ENCODE results near the gene CHAC1. TPM values are rescaled to one million over a fixed set of nuclear protein-coding genes. Genes with fewer than 3 reads are reported as not detected.

CHAC1 gene
- total RNA-seq, 4 donors from 2014 or later, result 0.60 to 6.7 (median 2.5) TPM

- WGBS, 2 donors (ENCODE audit: low coverage in 1 of 2), result 76 to 82% methylated on average over 4 of the region's 4 CpGs
- Histone ChIP-seq H3K27me3 (no peaks in the 10 kb centered on the region), H3K4me1 (no peaks in the 10 kb centered on the region), H3K9me3 (no peaks in the 10 kb centered on the region), H3K36me3 (peaks cover 0 to 19% (median 9%) of the 10 kb centered on the region in 4 donors), H3K4me3 (no peak overlapping the region), H3K27ac (no peak overlapping the region)
- TF ChIP-seq POLR2AphosphoS5 (IDR thresholded peaks at IDR 0.05) (no peak), EP300 (IDR thresholded peaks at IDR 0.05; ENCODE audit: low read depth) (no peak), CTCF (IDR thresholded peaks at IDR 0.05) (no peak), POLR2A (IDR thresholded peaks at IDR 0.05) (no peak)
- no peak for DNase-seq
- in situ Hi-C loops (cut with MboI; ENCODE audit: low pct_ligation_motif_present in 1 of 4, low pct_unique_long_range_greater_than_20kb in 1 of 4, low sequenced_read_pairs in 3 of 4) (no loop called here), intact Hi-C loops (cut with DNase I; ENCODE audit: low total_unique reads) (no loop called here)
Measured at GRCh38 chr15:40974879-40975278, 21.6 kb downstream of the CHAC1 start.

GRCh38 chr15:40976819-40977218 is 23.5 kb downstream of the CHAC1 start:
- no peak overlapping the region for H3K4me3 ChIP-seq
- H3K36me3 ChIP-seq, result peaks cover 0 to 38% (median 18%) of the 10 kb centered on the region in 4 donors
- in situ Hi-C loops (cut with MboI; ENCODE audit: low pct_ligation_motif_present in 1 of 4, low pct_unique_long_range_greater_than_20kb in 1 of 4, low sequenced_read_pairs in 3 of 4) (no loop called here), intact Hi-C loops (cut with DNase I; ENCODE audit: low total_unique reads) (no loop called here)
- H3K9me3 ChIP-seq, result no peaks in the 10 kb centered on the region
- WGBS, 2 donors (ENCODE audit: low coverage in 1 of 2), result 0 to 84% methylated on average over 1 to 7 of the region's 7 CpGs
- no peaks in the 10 kb centered on the region for H3K4me1 ChIP-seq
- no peak overlapping the region for H3K27ac ChIP-seq
- TF ChIP-seq EP300 (IDR thresholded peaks at IDR 0.05; ENCODE audit: low read depth), result no peak
- TF ChIP-seq CTCF (IDR thresholded peaks at IDR 0.05), result no peak
- no peak for TF ChIP-seq POLR2AphosphoS5 (IDR thresholded peaks at IDR 0.05)
- TF ChIP-seq POLR2A (IDR thresholded peaks at IDR 0.05), result no peak
- DNase-seq, result no peak
- H3K27me3 ChIP-seq, result no peaks in the 10 kb centered on the region

GRCh38 chr15:40978141-40978540 is 24.9 kb downstream of the CHAC1 start:
- intact Hi-C loops (cut with DNase I; ENCODE audit: low total_unique reads), result no loop called here
- H3K27ac ChIP-seq, result no peak overlapping the region
- in situ Hi-C loops (cut with MboI; ENCODE audit: low pct_ligation_motif_present in 1 of 4, low pct_unique_long_range_greater_than_20kb in 1 of 4, low sequenced_read_pairs in 3 of 4), result no loop called here
- H3K4me1 ChIP-seq, result no peaks in the 10 kb centered on the region
- no peak for DNase-seq
- no peaks in the 10 kb centered on the region for H3K27me3 ChIP-seq
- WGBS, 2 donors (ENCODE audit: low coverage in 1 of 2), result 85% methylated on average over 2 of the region's 2 CpGs; no CpG with 5 or more reads in 1 of the 2 donors
- H3K4me3 ChIP-seq, result no peak overlapping the region
- no peaks in the 10 kb centered on the region for H3K9me3 ChIP-seq
- TF ChIP-seq CTCF (IDR thresholded peaks at IDR 0.05) (no peak), POLR2A (IDR thresholded peaks at IDR 0.05) (no peak), POLR2AphosphoS5 (IDR thresholded peaks at IDR 0.05) (no peak), EP300 (IDR thresholded peaks at IDR 0.05; ENCODE audit: low read depth) (no peak)
- peaks cover 0 to 51% (median 25%) of the 10 kb centered on the region in 4 donors for H3K36me3 ChIP-seq

- no peaks in the 10 kb centered on the region for H3K27me3 ChIP-seq
- WGBS, 2 donors (ENCODE audit: low coverage in 1 of 2), result 60 to 95% methylated on average over 1 to 4 of the region's 4 CpGs
- in situ Hi-C loops (cut with MboI; ENCODE audit: low pct_ligation_motif_present in 1 of 4, low pct_unique_long_range_greater_than_20kb in 1 of 4, low sequenced_read_pairs in 3 of 4), result no loop called here
- H3K36me3 ChIP-seq, result peaks cover 0 to 55% (median 27%) of the 10 kb centered on the region in 4 donors
- no peak overlapping the region for H3K27ac ChIP-seq
- H3K9me3 ChIP-seq, result no peaks in the 10 kb centered on the region
- no peak overlapping the region for H3K4me3 ChIP-seq
- no peaks in the 10 kb centered on the region for H3K4me1 ChIP-seq
- no peak for DNase-seq
- TF ChIP-seq CTCF (IDR thresholded peaks at IDR 0.05) (no peak), POLR2A (IDR thresholded peaks at IDR 0.05) (no peak), POLR2AphosphoS5 (IDR thresholded peaks at IDR 0.05) (no peak), EP300 (IDR thresholded peaks at IDR 0.05; ENCODE audit: low read depth) (no peak)
- intact Hi-C loops (cut with DNase I; ENCODE audit: low total_unique reads), result no loop called here
Measured at GRCh38 chr15:40978562-40978961, 25.3 kb downstream of the CHAC1 start.

All from transverse colon (tissue), 4 donors.